HFF-Myc (cell line): ENCODE data around the gene KEL.

Experiments
- DNase-seq: peaks from one replicate; pipeline ENCODE4 v3.0.0-alpha.2; 2011; ENCODE audit warnings: low read depth; ENCODE audit errors: extremely low read depth
- H3K4me3 ChIP-seq: replicated peaks from 2 replicates; pipeline ENCODE4 v1.5.1; 2011; ENCODE audit warnings: low read depth, mild to moderate bottlenecking, control low read depth, low read length
- CTCF ChIP-seq: IDR thresholded peaks from 2 replicates; pipeline ENCODE4 v1.5.1; 2012; ENCODE audit warnings: mild to moderate bottlenecking, low read depth, low read length, control low read depth; ENCODE audit errors: missing control alignments

Gene KEL

GRCh38 chr7:142974626-142975025 is 12.5 kb upstream of the KEL start:
- DNase-seq, result no peak

GRCh38 chr7:142969183-142969582 is 7.0 kb upstream of the KEL start:
- no peak for DNase-seq
- TF ChIP-seq CTCF, result no peak
- no peak overlapping the region for H3K4me3 ChIP-seq

More at GRCh38 chr7:142974626-142975025, 12.5 kb upstream of the KEL start:
- no peak for TF ChIP-seq CTCF
- H3K4me3 ChIP-seq, result no peak overlapping the region

GRCh38 chr7:142968229-142968628 is 6.1 kb upstream of the KEL start:
- DNase-seq, result no peak
- H3K4me3 ChIP-seq, result no peak overlapping the region
- TF ChIP-seq CTCF, result no peak

GRCh38 chr7:142964502-142965246 is 2.5 kb upstream of the KEL start:
- no peak for DNase-seq
- TF ChIP-seq CTCF, result no peak
- H3K4me3 ChIP-seq, result no peak overlapping the region

GRCh38 chr7:142963993-142964392 is 1.8 kb upstream of the KEL start:
- DNase-seq, result no peak
- H3K4me3 ChIP-seq, result no peak overlapping the region
- TF ChIP-seq CTCF, result no peak

GRCh38 chr7:142962991-142963390 is 828 bp upstream of the KEL start:
- DNase-seq, result no peak
- H3K4me3 ChIP-seq, result no peak overlapping the region
- TF ChIP-seq CTCF, result no peak

- H3K4me3 ChIP-seq, result no peak overlapping the region
- no peak for TF ChIP-seq CTCF
- no peak for DNase-seq
These were observed 579 bp downstream of the KEL start for GRCh38 chr7:142961595-142961972.
